PC-9 (cell line): ENCODE results near the gene HIGD1A.

Experiments
- CTCF ChIP-seq: fragments of 200-600 bp; sonication (generic); conservative IDR thresholded peaks from 2 replicates; pipeline ENCODE4 v1.6.1; 2017; ENCODE audit warnings: mixed run types, antibody characterized with exemption, mild to moderate bottlenecking, moderate library complexity
- EZH2 ChIP-seq: fragments of 200-600 bp; sonication (generic); IDR thresholded peaks from 2 replicates; pipeline ENCODE4 v1.8.0; 2017; ENCODE audit warnings: antibody characterized with exemption, low read depth

GRCh38 chr3:42745776-42746454, 58.4 kb downstream of the HIGD1A start:
- TF ChIP-seq CTCF (no peak), EZH2 (no peak)
